Measurements from ENCODE around the gene RGMA. TPM values are rescaled to one million over a fixed set of nuclear protein-coding genes. Genes with fewer than 3 reads are reported as not detected.
"Not testable (repeated sequence)": the region's sequence is repeated elsewhere in the genome, so short reads cannot be mapped to it uniquely, and the experiment has no call there.

RGMA gene
- total RNA-seq, 1 donor from 2014 or later = 11.4 TPM

DNA sequence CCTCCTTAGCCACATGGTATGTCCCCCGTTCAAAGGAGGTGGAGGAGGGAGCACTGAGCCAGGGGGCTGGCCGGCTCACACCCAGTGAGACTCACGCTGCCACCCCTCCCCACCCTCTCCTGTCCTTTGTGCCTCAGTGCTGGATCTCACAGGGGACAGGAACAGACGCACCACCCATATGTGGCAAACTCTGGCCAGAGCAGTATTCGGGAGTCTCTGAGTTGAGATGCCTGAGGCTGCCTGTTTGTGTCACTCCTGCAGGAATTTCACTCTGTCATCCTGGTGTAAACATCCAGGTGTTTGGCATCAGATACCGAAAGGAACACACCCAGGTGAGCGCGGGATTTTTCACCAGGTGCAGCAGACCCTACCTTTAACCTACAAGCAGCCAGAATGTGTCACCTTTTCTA, 25.7 kb downstream of the RGMA start:
- H3K27ac Mint-ChIP-seq = peak overlapping the region; percentile 86
- peaks cover 3% of the 10 kb centered on the region for H3K36me3 Mint-ChIP-seq (ENCODE audit: insufficient read depth)
- no peak overlapping the region for H3K4me3 Mint-ChIP-seq (ENCODE audit: low read depth)
- TF ChIP-seq, protein P1, sequence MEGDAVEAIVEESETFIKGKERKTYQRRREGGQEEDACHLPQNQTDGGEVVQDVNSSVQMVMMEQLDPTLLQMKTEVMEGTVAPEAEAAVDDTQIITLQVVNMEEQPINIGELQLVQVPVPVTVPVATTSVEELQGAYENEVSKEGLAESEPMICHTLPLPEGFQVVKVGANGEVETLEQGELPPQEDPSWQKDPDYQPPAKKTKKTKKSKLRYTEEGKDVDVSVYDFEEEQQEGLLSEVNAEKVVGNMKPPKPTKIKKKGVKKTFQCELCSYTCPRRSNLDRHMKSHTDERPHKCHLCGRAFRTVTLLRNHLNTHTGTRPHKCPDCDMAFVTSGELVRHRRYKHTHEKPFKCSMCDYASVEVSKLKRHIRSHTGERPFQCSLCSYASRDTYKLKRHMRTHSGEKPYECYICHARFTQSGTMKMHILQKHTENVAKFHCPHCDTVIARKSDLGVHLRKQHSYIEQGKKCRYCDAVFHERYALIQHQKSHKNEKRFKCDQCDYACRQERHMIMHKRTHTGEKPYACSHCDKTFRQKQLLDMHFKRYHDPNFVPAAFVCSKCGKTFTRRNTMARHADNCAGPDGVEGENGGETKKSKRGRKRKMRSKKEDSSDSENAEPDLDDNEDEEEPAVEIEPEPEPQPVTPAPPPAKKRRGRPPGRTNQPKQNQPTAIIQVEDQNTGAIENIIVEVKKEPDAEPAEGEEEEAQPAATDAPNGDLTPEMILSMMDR (IDR thresholded peaks at IDR 0.05; ENCODE audit: unreplicated experiment) = no peak
- H3K27me3 Mint-ChIP-seq = peaks cover 3% of the 10 kb centered on the region
- H3K4me1 Mint-ChIP-seq (ENCODE audit: low read depth) = peaks cover 36% of the 10 kb centered on the region
- no peak for DNase-seq (ENCODE audit: low spot score, unreplicated experiment)
- no peaks in the 10 kb centered on the region for H3K9me3 Mint-ChIP-seq (ENCODE audit: low read depth)

DNA sequence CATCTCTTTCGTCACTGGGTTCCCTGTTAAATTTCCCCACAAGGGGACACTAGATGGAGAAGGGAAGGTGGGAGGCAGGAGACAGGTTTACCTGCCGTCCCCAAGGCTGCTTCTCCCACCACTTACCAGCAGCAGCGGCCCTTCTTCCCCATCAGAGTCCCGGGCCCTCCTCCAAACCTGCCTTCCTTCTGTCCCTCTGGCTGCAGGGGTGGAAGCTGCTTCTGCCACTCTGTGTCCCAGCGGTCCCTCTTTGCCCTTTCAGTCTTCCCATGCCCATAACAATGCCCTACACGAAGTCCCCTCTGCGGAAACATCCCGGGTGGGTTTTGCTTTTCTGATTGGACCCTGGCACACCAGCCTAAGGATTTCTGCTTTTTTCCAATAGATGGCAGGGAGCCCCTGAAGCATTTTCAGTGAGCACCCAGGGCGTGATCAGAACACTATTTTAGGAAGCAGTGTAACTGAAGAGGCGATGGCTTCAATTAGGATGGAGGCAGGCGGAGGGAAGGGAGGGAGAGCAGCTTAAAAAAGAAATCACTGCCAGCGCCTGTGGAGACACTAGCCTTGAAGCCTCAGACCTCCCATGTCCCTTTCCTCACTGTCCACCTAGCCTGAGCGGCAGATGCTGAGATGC, 26.3 kb downstream of the RGMA start:
- Mint-ChIP-seq H3K4me1 (ENCODE audit: low read depth) (peaks cover 36% of the 10 kb centered on the region), H3K27ac (peak overlapping the region; percentile 86)
- not testable (repeated sequence) for H3K9me3 Mint-ChIP-seq (ENCODE audit: low read depth); DNase-seq (ENCODE audit: low spot score, unreplicated experiment); H3K36me3 Mint-ChIP-seq (ENCODE audit: insufficient read depth); H3K4me3 Mint-ChIP-seq (ENCODE audit: low read depth); H3K27me3 Mint-ChIP-seq

DNA sequence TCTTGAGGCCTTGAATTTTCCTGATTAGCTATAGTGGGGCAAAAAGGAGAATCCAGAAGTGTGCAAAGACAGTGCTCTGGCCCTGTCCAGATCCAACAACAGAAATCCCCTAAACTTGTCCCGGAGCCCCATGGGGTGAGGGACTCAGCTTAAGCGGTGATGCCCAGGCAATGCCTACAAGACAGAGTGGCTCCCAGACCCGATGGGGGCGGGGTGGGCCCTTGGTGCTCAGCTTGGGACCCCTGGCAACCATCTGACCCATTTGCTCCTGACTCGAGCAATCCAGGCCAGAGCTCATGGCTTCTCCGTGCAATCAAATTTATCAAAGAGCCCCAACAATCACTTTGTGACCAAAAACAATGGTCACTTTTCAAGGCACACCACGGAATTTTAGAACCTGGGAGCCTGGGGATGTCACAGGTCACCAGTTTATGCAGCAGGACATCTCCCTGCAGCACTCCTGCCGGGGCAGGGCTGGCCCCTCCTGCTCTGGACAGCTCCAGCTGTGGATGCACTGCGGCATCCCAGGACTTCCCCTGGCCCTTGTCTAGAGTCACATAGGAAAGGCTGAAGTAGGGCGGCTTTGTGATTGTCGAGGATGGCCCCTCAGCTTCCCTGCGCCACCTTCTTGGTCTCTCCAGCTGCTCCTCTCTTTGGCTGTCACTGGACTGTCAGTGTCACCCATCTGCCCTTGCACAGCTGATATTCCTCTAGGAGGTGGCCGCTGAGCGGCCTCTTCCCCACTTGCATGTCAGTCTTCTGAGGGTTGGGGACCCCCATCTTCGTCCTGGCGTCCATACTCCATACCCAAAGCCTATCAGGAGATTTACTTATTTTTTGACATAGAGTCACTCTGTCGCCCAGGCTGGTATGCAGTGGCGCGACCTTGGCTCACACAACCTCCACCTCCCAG, 28.4 kb downstream of the RGMA start:
- Mint-ChIP-seq H3K4me3 (ENCODE audit: low read depth) (no peak overlapping the region), H3K36me3 (ENCODE audit: insufficient read depth) (no peaks in the 10 kb centered on the region), H3K4me1 (ENCODE audit: low read depth) (peaks cover 36% of the 10 kb centered on the region), H3K9me3 (ENCODE audit: low read depth) (no peaks in the 10 kb centered on the region), H3K27ac (no peak overlapping the region), H3K27me3 (peaks cover 3% of the 10 kb centered on the region)
- TF ChIP-seq, protein P1 (IDR thresholded peaks at IDR 0.05; ENCODE audit: unreplicated experiment) = no peak
- no peak for DNase-seq (ENCODE audit: low spot score, unreplicated experiment)

DNA sequence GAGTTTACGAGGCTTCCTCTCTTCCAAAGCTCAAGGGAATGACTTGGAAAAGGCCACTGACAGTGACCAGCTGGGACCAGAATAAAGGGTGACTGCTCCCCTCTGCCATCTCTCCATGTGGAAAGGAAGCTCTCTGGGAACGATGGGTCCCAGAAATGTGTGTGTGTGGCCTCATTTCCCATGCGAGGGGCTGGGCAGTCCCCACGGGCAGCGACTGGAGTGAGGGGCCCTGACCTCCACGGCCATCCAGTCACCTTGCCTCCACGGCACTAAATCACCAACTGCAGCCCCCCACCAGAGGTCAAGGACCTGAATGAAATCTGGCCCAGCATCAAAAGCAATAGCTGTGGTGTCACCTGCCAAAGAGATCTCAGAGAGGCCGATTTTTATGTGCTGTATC, 29.6 kb downstream of the RGMA start:
- no peaks in the 10 kb centered on the region for H3K9me3 Mint-ChIP-seq (ENCODE audit: low read depth)
- H3K4me3 Mint-ChIP-seq (ENCODE audit: low read depth) = no peak overlapping the region
- H3K4me1 Mint-ChIP-seq (ENCODE audit: low read depth) = peaks cover 34% of the 10 kb centered on the region
- DNase-seq (ENCODE audit: low spot score, unreplicated experiment) = no peak
- H3K27me3 Mint-ChIP-seq = peaks cover 3% of the 10 kb centered on the region
- peaks cover 2% of the 10 kb centered on the region for H3K36me3 Mint-ChIP-seq (ENCODE audit: insufficient read depth)
- no peak overlapping the region for H3K27ac Mint-ChIP-seq
- TF ChIP-seq, protein P1 (IDR thresholded peaks at IDR 0.05; ENCODE audit: unreplicated experiment) = no peak

DNA sequence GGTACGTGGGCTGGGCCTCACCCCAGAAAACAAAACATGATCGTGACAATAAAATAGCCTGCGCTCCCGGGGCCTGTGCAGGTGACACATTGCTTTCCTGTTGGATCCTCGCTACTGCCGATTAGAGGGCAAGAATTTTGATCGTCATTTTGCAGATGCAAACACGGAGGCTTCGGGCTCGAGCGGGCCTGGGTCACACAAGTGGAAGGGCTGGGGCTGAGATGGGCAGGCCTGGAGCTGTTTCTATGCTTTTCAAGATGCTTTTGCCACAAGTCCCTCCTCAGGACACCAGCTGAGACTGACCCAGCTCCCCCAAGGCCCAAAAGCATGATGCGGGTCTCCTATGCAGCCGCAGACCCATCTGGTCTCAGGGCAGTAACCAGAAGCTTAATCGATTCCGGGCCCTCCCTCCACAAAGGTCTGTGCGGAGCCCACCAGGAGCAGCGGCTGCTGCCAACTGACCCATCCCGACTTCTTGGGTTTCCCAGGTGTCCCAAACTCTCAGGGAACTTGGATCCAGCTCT, 30.0 kb downstream of the RGMA start:
- TF ChIP-seq, protein P1 (IDR thresholded peaks at IDR 0.05; ENCODE audit: unreplicated experiment) = no peak
- peaks cover 29% of the 10 kb centered on the region for H3K4me1 Mint-ChIP-seq (ENCODE audit: low read depth)
- no peak overlapping the region for H3K27ac Mint-ChIP-seq
- peaks cover 3% of the 10 kb centered on the region for H3K27me3 Mint-ChIP-seq
- peaks cover 5% of the 10 kb centered on the region for H3K36me3 Mint-ChIP-seq (ENCODE audit: insufficient read depth)
- H3K9me3 Mint-ChIP-seq (ENCODE audit: low read depth) = no peaks in the 10 kb centered on the region
- DNase-seq (ENCODE audit: low spot score, unreplicated experiment) = no peak
- H3K4me3 Mint-ChIP-seq (ENCODE audit: low read depth) = no peak overlapping the region

Measured in progenitor cell of endocrine pancreas (in vitro differentiated cells).